GM21390 (cell line): Measurements from ENCODE around the gene CARD10.

ENCODE experiments used
- ATAC-seq: cut with Tn5 transposase; IDR thresholded peaks from one replicate; pipeline ENCODE4 v1.9.1; 2021; ENCODE audit not compliant: unreplicated experiment

The CARD10 gene

GRCh38 chr22:37491106-37491505 lies 28.1 kb downstream of the CARD10 start:
- no peak for ATAC-seq

GRCh38 chr22:37489983-37490382 lies 29.2 kb downstream of the CARD10 start:
- no peak for ATAC-seq

GRCh38 chr22:37488337-37489135 lies 30.7 kb downstream of the CARD10 start:
- ATAC-seq, result no peak

GRCh38 chr22:37487571-37487970 lies 31.6 kb downstream of the CARD10 start:
- no peak for ATAC-seq

GRCh38 chr22:37487129-37487528 lies 32.1 kb downstream of the CARD10 start:
- no peak for ATAC-seq

- ATAC-seq, result peak; percentile 68
These were observed 32.9 kb downstream of the CARD10 start, which contains the start of gene MFNG for GRCh38 chr22:37486224-37486845. MFNG (minus strand) TSS chr22:37486384; CDS start chr22:37486177, 207 bp downstream.

GRCh38 chr22:37485395-37486223 lies 33.6 kb downstream of the CARD10 start:
- ATAC-seq, result peak; percentile 14

GRCh38 chr22:37484480-37485394 lies 34.5 kb downstream of the CARD10 start:
- no peak for ATAC-seq

GRCh38 chr22:37483050-37483449 lies 36.2 kb downstream of the CARD10 start:
- ATAC-seq, result no peak

GRCh38 chr22:37482244-37482643 lies 37.0 kb downstream of the CARD10 start:
- no peak for ATAC-seq

- no peak for ATAC-seq
These were observed 37.8 kb downstream of the CARD10 start for GRCh38 chr22:37481347-37481907.

- no peak for ATAC-seq
These were observed 38.5 kb downstream of the CARD10 start for GRCh38 chr22:37480387-37481346.

GRCh38 chr22:37479196-37479595 lies 40.0 kb downstream of the CARD10 start:
- ATAC-seq, result no peak

GRCh38 chr22:37476389-37477329 lies 42.6 kb downstream of the CARD10 start:
- no peak for ATAC-seq

GRCh38 chr22:37474447-37475090 lies 44.6 kb downstream of the CARD10 start:
- no peak for ATAC-seq

GRCh38 chr22:37473437-37473946 lies 45.7 kb downstream of the CARD10 start:
- ATAC-seq, result no peak

- ATAC-seq, result no peak
These were observed 46.7 kb downstream of the CARD10 start for GRCh38 chr22:37472418-37473006.
